Pulmonary artery endothelial cell (primary cell): ENCODE results near the gene ZIC3. TPM values are rescaled to one million over a fixed set of nuclear protein-coding genes. Genes with fewer than 3 reads are reported as not detected.

Experiments
- DNase-seq: peaks from one replicate; pipeline ENCODE4 v3.0.0-alpha.2; 2011; ENCODE audit warnings: low read depth, low spot score
- total RNA-seq: library from RNA; depleted of rRNA; stranded (reverse); fragments of >200 nt; gene quantifications from 2 replicates; pipeline ENCODE4 v1.2.3, GENCODE V29; 2014

ZIC3 gene
- total RNA-seq, 1 donor from 2014 or later = not detected

- DNase-seq = no peak
These were observed 7.6 kb downstream of the ZIC3 start for GRCh38 chrX:137573324-137574101.

DNA sequence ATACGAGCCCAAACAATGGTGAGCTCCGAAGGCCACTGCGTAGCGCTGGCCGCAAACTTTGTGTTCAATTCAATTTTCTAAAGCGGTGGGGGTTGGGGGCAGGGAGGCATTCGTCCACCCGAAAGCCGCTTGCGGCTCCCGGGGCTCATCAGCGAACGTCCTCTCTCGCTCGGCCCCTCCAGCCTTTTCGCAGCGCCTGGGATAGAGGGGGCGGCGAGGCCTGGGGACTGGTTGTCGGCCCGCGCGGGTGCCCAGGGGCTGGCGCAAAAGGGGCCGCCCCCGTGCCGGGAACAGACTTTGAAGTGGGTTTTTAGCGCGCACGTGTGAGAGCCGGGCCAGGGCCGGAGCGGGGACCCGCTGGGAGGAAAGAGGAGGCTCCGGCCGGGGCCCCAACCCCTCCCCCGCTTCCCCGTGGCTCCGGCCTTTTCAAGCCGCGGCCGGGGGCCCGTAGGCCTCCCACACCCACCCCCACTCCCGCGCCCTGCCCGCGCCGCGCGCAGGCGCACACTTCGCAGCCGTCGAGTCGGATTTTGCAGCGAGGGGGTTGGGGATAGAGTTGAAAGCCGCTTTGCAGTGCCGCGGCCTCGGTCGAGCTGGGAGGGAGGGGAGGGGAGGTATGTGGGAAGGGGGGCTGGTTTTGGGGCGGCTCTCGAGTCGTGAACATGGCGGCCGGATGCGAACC lies 8.3 kb downstream of the ZIC3 start:
- no peak for DNase-seq

DNA sequence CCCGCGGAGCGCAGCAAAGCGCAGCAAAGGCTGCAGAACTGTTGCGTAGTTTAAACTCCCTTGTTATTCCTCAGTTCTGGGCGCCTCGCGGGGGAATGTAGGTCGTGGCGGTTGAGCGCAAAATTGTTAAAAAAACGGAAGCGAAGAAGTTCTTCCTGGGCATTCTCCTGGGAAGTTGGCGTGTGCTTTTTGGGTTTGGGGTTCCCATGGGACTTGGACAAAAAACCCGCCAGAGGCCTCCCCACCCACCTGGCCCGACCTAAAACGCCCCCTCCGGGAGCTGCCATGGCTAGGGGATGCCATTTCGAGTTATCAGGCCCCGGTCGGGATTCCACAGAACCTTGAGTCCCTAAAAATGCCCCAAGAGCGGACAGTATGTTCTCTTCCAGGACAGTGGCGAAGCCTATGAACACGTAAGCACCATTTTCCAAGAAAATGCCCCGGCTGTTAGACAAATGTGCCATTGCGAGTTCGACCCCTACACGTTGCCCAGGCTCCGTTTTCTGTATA lies 8.9 kb downstream of the ZIC3 start:
- DNase-seq = no peak

GRCh38 chrX:137575596-137576255 lies 9.8 kb downstream of the ZIC3 start:
- no peak for DNase-seq

- no peak for DNase-seq
These were observed 21.2 kb downstream of the ZIC3 start for GRCh38 chrX:137587151-137587550.

DNA sequence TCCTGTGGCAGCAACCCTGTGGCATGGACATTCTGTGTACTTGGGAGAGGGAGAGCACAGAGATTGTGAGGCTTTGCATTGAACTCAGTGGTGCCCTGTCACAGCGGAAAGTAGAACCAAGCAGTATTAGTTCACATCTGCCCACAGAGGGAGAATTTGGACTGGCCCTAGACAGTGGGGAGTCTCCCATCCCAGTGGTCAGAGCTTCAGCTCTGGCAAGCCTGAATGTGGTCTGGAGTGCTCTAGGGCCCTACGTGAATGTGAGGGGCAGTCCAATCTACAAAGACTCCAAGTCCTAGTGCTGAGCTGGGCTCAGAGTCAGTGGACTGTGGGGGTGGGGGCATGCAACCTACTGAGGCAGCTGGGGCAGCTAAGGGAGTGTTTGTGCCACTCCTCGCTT lies 34.8 kb downstream of the ZIC3 start:
- DNase-seq = no peak
